ENCODE data around the gene ST8SIA5.

Gene ST8SIA5

DNA sequence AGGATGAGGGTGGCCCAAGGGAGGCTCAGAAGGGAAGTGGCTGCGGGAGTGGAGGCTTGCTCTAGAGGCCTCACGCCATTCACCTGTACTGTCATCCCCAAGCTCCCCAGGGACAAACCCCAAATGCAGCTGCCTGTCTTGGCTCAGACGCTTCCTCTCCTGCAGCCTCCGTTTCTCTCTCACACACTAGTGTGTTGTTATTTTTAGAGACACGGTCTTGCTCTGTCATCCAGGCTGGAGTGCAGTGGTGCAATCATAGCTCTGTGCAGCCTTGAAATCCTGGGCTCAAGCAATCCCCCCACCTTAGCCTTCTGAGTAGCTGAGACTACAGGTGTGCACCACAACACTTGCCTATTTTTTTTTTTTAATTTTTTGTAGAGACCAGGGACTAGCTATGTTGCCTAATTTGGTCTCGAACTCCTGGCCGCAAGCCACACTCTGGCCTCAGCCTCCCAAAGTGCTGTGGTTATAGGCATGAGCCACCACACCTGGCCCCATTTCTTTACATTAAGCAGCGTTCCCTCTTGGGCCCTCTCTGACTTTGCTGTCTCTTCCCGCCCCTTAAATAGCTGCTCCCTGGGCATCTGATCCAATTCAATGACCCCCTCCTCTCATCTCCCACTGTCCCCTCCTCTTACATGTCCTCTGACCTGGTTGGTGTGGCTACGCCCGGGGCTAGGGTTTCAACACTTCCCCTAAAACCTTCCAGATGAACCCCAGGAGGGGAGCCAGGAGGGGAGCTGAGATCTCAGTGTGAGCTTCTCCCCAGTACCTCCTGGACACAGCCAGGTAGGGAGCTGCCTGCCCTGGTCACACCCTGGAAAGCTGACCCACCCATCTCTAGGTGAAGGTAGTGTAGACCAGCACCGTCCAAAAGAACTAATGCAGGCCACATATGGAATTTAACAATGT, 75.8 kb downstream of the ST8SIA5 start:
- H3K27ac ChIP-seq, result no peak overlapping the region
- TF ChIP-seq, protein P1, sequence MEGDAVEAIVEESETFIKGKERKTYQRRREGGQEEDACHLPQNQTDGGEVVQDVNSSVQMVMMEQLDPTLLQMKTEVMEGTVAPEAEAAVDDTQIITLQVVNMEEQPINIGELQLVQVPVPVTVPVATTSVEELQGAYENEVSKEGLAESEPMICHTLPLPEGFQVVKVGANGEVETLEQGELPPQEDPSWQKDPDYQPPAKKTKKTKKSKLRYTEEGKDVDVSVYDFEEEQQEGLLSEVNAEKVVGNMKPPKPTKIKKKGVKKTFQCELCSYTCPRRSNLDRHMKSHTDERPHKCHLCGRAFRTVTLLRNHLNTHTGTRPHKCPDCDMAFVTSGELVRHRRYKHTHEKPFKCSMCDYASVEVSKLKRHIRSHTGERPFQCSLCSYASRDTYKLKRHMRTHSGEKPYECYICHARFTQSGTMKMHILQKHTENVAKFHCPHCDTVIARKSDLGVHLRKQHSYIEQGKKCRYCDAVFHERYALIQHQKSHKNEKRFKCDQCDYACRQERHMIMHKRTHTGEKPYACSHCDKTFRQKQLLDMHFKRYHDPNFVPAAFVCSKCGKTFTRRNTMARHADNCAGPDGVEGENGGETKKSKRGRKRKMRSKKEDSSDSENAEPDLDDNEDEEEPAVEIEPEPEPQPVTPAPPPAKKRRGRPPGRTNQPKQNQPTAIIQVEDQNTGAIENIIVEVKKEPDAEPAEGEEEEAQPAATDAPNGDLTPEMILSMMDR (conservative IDR thresholded peaks at IDR 0.05), result no peak

DNA sequence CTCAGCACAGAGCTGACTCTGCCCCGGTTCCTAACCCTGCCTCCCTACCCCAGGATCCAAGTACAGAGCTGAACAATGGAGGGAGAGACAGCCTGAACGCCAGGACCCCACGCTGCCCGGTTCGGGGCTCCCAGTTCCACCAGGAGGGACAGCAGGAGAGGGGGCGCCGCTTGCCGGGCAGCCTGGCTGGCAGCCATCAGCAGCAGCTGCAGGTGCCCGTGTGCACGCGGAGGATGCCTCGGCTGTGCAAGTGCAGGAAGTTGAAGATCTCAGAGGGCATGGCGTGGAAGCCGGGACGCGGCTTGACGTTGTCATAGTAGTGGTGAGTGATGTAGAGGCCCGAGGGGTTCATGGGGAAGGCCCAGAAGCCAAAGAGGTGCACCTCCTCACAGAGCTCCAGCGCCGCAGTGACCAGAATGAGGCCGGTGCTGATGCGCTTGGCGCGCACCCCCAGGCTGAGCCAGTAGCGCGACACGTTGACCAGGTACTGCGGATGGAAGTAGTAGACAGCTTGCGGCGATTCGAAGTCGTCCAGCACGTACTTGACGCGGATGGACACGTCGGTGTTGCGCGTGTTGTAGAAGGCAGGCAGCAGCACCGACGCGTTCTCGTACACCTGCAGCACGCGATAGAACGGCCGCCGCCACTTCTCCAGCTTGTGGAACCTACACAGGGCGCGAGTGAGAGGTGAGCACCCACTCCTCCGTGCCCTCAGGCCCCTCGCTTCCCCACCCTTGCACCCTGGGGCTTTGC, 76.8 kb downstream of the ST8SIA5 start:
- no peak overlapping the region for H3K27ac ChIP-seq
- TF ChIP-seq, protein P1 (conservative IDR thresholded peaks at IDR 0.05), result no peak

DNA sequence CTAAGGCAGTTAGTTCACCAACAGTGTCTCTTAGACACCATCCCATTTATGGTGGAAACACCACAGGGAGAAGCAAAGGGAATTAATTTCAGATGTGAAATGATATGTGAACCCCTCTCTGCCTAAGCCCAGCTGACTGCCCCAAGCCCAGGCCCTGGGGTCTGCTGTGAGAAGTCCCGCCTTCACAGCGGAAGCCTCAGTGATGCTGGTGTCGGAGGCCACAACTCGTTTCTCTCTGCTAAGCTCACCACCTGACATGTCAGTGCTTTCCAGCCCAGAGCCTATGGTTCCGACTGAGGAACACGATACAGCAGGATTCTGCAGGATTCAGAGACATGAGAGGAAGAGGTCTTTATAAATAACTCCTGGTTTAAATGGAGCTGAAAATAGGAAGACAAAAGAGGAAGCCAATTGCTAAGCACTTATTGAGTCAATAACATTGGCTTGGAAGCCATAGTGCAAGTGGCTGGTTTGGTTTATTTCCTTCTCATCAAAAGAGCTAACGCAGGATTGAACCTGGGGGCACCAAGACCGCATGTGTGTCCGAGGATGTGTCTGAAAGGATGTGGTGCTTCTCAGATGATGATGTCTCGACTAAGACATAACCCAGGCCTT, 78.0 kb downstream of the ST8SIA5 start:
- TF ChIP-seq, protein P1 (conservative IDR thresholded peaks at IDR 0.05), result no peak
- no peak overlapping the region for H3K27ac ChIP-seq

DNA sequence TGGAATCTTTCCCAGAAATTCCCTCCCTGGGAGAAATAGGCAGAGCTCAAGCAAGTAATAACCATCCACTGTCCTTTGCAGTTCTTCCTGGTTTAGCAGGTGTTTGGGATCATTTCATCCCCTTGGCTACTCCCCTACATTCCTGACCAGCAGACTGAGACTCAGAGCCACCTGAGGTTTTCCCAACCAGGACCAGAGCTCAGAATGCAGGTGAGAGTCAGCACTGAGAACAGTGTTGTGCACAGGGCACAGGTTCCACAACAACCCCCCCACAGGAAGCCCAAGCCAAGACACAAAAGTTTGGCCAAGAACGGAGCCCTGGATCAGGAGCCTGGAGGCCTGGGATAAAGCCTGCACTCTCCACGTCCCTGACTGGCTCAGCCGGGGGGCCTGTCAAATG, 78.8 kb downstream of the ST8SIA5 start:
- TF ChIP-seq, protein P1 (conservative IDR thresholded peaks at IDR 0.05), result no peak
- H3K27ac ChIP-seq, result no peak overlapping the region

DNA sequence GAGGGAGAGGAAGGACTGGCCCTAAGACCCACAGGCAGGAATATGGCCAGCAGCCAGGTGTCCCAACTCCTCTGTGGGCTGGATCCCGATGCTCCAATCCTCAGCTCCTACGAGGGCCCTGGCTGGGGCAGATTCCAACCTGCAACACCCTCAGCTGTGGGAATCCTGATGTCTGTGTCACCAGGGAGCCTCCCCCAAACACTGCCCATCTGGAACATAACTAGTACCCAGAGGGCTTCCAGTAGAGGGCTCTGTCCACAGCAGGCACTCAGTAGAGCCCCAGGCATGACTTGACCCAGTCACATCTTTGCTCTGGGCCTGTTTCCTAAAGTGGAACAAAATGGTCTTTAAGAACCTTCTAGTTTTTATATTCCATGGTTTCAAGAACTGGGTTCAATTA, 79.2 kb downstream of the ST8SIA5 start:
- TF ChIP-seq, protein P1 (conservative IDR thresholded peaks at IDR 0.05), result no peak; the same call in 1 of the 2 replicates
- no peak overlapping the region for H3K27ac ChIP-seq

DNA sequence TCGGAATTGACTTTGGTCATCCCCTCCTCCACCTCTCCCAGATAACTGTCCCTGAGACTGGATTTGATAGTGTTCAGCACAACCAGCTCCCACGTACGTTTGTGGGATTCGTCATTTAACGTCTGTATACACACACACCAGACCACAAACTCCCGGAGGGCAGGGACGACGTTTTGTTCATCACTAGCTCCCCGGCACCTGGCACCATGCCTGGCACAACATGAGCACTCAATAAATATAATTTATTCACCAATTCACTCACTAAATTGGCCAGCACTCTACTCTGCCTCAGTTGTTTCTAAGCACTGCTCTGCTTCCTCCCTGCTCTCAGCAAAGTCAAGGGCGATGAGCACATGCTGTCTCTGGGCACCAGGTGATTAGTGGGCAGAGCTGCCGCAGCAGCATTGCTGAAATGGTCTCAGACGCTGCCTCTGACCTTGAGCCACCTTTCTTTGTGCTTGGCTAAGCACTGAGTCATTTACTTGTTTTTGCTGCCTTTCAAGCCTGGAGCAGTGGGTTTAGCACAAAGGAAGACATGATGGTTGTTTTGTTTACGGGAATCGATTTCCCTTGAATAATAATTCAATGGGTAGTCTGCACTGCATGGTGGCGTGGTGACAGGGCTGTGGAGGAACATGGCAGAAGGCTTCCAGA, 80.5 kb downstream of the ST8SIA5 start:
- H3K27ac ChIP-seq, result no peak overlapping the region
- TF ChIP-seq, protein P1 (conservative IDR thresholded peaks at IDR 0.05), result no peak
